Esophagus muscularis mucosa (tissue), 4 donors: ENCODE measurements around the gene RNF25. TPM values are rescaled to one million over a fixed set of nuclear protein-coding genes. Genes with fewer than 3 reads are reported as not detected.

ENCODE experiments used
- DNase-seq: peaks from one replicate; pipeline ENCODE4 v3.0.0-alpha.2; 2017; ENCODE audit errors: extremely low spot score
- H3K27ac ChIP-seq, 4 donors: fragments of 200-600 bp; sonication (generic); replicated peaks in 1 of 4; 1 replicate in 3 of 4; 2 replicates in 1 of 4; pipeline ENCODE4 v1.5.1; 2016 to 2019; ENCODE audit warnings: mild to moderate bottlenecking in 1 of 4
- H3K27me3 ChIP-seq, 4 donors: fragments of 200-600 bp; sonication (generic); one replicate each; pipeline versions ENCODE4 v1.5.1 to v1.6.0; 2016 to 2019
- H3K36me3 ChIP-seq, 4 donors: fragments of 200-600 bp; sonication (generic); one replicate each; pipeline ENCODE4 v1.5.1; 2016 to 2019
- H3K4me1 ChIP-seq, 4 donors: fragments of 200-600 bp; sonication (generic); one replicate each; pipeline ENCODE4 v1.5.1; 2016 to 2019
- H3K4me3 ChIP-seq, 4 donors: fragments of 200-600 bp; sonication (generic); 1 replicate in 2 of 4; 2 replicates in 2 of 4; pipeline ENCODE4 v1.5.1; 2016 to 2019; ENCODE audit warnings: mild to moderate bottlenecking in 4 of 4, moderate library complexity in 1 of 4
- H3K9me3 ChIP-seq, 4 donors: fragments of 200-600 bp; sonication (generic); 1 replicate in 3 of 4; 2 replicates in 1 of 4; pipeline ENCODE4 v1.5.1; 2016 to 2019
- CTCF ChIP-seq, 3 experiments: fragments of 200-600 bp in 2 of 3; fragments of 450-650 bp in 1 of 3; sonication (generic) in 2 of 3; IDR thresholded peaks; one replicate each; pipeline ENCODE4 v1.5.1; 2017 to 2019; ENCODE audit warnings: antibody characterized with exemption in 3 of 3, mild to moderate bottlenecking in 2 of 3, moderate library complexity in 1 of 3
- EP300 ChIP-seq: sonication (generic); formaldehyde crosslinking; IDR thresholded peaks from one replicate; pipeline ENCODE4 v1.6.1; 2017; ENCODE audit warnings: antibody characterized with exemption
- POLR2A ChIP-seq: fragments of 450-650 bp; IDR thresholded peaks from one replicate; pipeline ENCODE4 v1.6.1; 2017; ENCODE audit warnings: antibody characterized with exemption, moderate library complexity, mild to moderate bottlenecking, low read depth
- POLR2AphosphoS5 ChIP-seq, 2 donors: sonication (generic); formaldehyde crosslinking; IDR thresholded peaks; one replicate each; pipeline ENCODE4 v1.6.1; 2017; ENCODE audit warnings: antibody characterized with exemption in 2 of 2
- WGBS: methylation state at CpG from one replicate; pipeline ENCODE4 v1.1.5; 2018; 5-methylcytosine and 5-hydroxymethylcytosine counted together
- intact Hi-C: fragments of 100-400 bp; cut with DNase I; formaldehyde crosslinking; loops from one replicate; pipeline ENCODE4 v1.15.1; 2023
- total RNA-seq, 4 donors: library from RNA; depleted of rRNA; stranded (reverse); fragments of >200 nt; gene quantifications; one replicate each; pipeline versions ENCODE4 v1.1.0 to v1.2.1, GENCODE V29; 2016

RNF25 gene
- total RNA-seq, 4 donors from 2014 or later, result 16.6 to 27.5 (median 21.1) TPM

- Histone ChIP-seq H3K27me3 (no peaks in the 10 kb centered on the region), H3K27ac (peak within 1 kb of the TSS; percentile 92 to 97 (median 94)), H3K4me3 (peak within 1 kb of the TSS; percentile 83 to 95 (median 86)), H3K9me3 (no peaks in the 10 kb centered on the region), H3K36me3 (no peaks in the 10 kb centered on the region), H3K4me1 (peaks cover 4 to 33% (median 20%) of the 10 kb centered on the region in 4 donors)
- TF ChIP-seq POLR2AphosphoS5 (IDR thresholded peaks at IDR 0.05), result peak; percentile 90 to 93
- TF ChIP-seq CTCF (IDR thresholded peaks at IDR 0.05), result peak; percentile 78 to 95 (median 86)
- TF ChIP-seq POLR2A, result peak; percentile 13
- no peak for TF ChIP-seq EP300
- intact Hi-C loops, result loop anchor here (5.0 kb wide), 1 partner anchor 136 kb away; no protein-coding TSS in a partner anchor
- peak; percentile 99 for DNase-seq
- under 1% methylated on average over 47 of the region's 74 CpGs for WGBS
Observed at GRCh38 chr2:218710687-218711549, 39.1 kb upstream of the RNF25 start, which contains the start of gene TTLL4. Gene TTLL4 (plus strand): TSS chr2:218710835. CDS start chr2:218737677, 26,842 bp downstream.

GRCh38 chr2:218710334-218710686 is 38.5 kb upstream of the RNF25 start:
- TF ChIP-seq EP300 (no peak), CTCF (IDR thresholded peaks at IDR 0.05) (no peak), POLR2AphosphoS5 (IDR thresholded peaks at IDR 0.05) (no peak)
- no peak for DNase-seq
- Histone ChIP-seq H3K4me1 (peaks cover 4 to 27% (median 20%) of the 10 kb centered on the region in 4 donors), H3K27ac (peak overlapping the region; percentile 92 to 97 (median 94)), H3K4me3 (peak overlapping the region; percentile 83 to 95 (median 86)), H3K9me3 (no peaks in the 10 kb centered on the region), H3K27me3 (no peaks in the 10 kb centered on the region), H3K36me3 (no peaks in the 10 kb centered on the region)
- 55% methylated on average over 14 of the region's 14 CpGs for WGBS
- intact Hi-C loops, result loop anchor here (5.0 kb wide), 1 partner anchor 137 kb away; no protein-coding TSS in a partner anchor

- Histone ChIP-seq H3K9me3 (no peaks in the 10 kb centered on the region), H3K36me3 (no peaks in the 10 kb centered on the region), H3K4me1 (peaks cover 4 to 26% (median 20%) of the 10 kb centered on the region in 4 donors), H3K27ac (no peak overlapping the region), H3K27me3 (no peaks in the 10 kb centered on the region), H3K4me3 (peak overlapping the region in 3 of 4 donors; percentile 83 to 95 (median 88))
- TF ChIP-seq POLR2AphosphoS5 (IDR thresholded peaks at IDR 0.05) (no peak), EP300 (no peak), POLR2A (no peak), CTCF (IDR thresholded peaks at IDR 0.05) (no peak)
- intact Hi-C loops, result loop anchor here (5.0 kb wide), 1 partner anchor 137 kb away; no protein-coding TSS in a partner anchor
- no peak for DNase-seq
- WGBS, result 90% methylated on average over 8 of the region's 8 CpGs
Observed at GRCh38 chr2:218709908-218710307, 38.1 kb upstream of the RNF25 start.

- peaks cover 4 to 20% (median 20%) of the 10 kb centered on the region in 4 donors for H3K4me1 ChIP-seq
- no peak for DNase-seq
- no peaks in the 10 kb centered on the region for H3K36me3 ChIP-seq
- intact Hi-C loops, result no loop called here
- WGBS, result 92% methylated on average over 4 of the region's 4 CpGs
- H3K9me3 ChIP-seq, result no peaks in the 10 kb centered on the region
- no peaks in the 10 kb centered on the region for H3K27me3 ChIP-seq
- H3K4me3 ChIP-seq, result no peak overlapping the region
- H3K27ac ChIP-seq, result no peak overlapping the region
- no peak for TF ChIP-seq CTCF (IDR thresholded peaks at IDR 0.05)
- TF ChIP-seq EP300, result no peak
- no peak for TF ChIP-seq POLR2A
- no peak for TF ChIP-seq POLR2AphosphoS5 (IDR thresholded peaks at IDR 0.05)
Observed at GRCh38 chr2:218708086-218708485, 36.3 kb upstream of the RNF25 start.
